ENCODE measurements around the gene SCN5A.

- TF ChIP-seq CTCF (IDR thresholded peaks at IDR 0.05; ENCODE audit: low read depth, low read length) (no peak), EZH2phosphoT487 (IDR thresholded peaks at IDR 0.05; ENCODE audit: low read depth) (no peak)
Observed at GRCh38 chr3:38657369-38657768, 7.9 kb upstream of the SCN5A start.

Measured in OCI-LY3 (cell line).